Hindlimb muscle (tissue), 1 donor: ENCODE results near the gene SLC1A4. TPM values are rescaled to one million over a fixed set of nuclear protein-coding genes. Genes with fewer than 3 reads are reported as not detected.
A peak's percentile ranks its signal among the peaks of the same experiment; 100 is the strongest.
"Not testable (repeated sequence)": the region's sequence is repeated elsewhere in the genome, so short reads cannot be mapped to it uniquely, and the experiment has no call there.

Experiments used
- DNase-seq: peaks from one replicate; pipeline ENCODE4 v3.0.0-alpha.2; 2013
- polyA plus RNA-seq: library from polyadenylated mRNA; unstranded; fragments of 120-200 nt; gene quantifications from one replicate; pipeline ENCODE4 v1.2.1, GENCODE V29; 2013; ENCODE audit not compliant: insufficient read length

Gene SLC1A4
- polyA plus RNA-seq, 1 donor = 10.4 TPM

DNA sequence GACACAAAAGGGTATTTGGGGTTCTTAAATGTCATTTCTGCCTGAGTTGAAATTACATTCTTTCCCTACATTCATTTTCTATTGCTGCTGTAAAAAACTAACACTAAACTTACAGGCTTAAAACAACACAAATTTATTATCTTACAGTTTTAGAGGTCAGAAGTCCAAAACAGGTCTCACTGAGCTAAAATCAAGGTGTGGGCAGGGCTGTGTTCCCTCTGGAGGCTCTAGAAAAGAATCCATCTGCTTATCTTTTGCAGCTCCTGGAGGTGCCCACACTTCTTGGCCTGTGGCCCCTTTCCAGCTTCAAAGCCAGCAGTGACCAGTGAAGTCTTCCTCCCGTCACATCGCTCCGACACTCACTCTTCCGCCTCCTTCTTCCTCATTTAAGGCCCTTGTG, 23.2 kb upstream of the SLC1A4 start:
- no peak for DNase-seq

DNA sequence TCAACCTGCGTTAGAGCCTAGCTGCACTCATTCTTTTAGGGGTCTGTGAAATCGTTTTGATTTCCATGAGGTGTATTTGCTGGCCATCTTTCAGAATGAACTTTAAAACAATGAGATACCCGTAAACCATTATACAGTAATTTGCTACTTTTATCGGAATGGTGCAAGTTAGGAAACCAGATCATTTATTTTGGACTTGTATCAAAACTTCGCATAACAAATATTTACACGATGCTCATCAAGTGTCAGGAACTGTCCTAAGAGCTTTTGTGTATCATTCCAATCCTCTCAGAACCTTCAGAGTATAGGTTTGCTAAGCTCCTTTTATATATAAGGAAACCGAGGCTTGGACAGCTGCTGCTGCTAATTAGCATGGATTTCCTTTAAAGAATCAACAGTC, 22.4 kb upstream of the SLC1A4 start:
- DNase-seq = no peak

DNA sequence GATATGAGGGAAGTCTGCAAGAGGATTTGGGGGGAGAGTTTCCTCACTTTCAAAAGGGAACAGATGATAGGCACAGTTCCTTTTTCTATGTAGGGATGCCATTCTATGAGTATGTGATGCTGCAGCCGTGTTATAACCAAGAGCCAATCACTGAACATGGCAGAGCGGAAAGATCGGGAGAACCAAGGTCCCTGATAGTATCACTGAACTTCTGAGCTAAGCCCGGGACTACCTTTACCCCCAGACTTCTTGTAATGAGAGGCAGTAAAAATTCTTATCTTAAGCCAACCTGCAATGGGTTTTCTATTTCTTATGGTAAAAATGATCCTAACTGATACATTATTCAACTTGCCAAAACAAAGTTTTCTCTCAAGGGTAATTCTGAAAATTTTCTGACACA, 21.6 kb upstream of the SLC1A4 start:
- no peak for DNase-seq

DNA sequence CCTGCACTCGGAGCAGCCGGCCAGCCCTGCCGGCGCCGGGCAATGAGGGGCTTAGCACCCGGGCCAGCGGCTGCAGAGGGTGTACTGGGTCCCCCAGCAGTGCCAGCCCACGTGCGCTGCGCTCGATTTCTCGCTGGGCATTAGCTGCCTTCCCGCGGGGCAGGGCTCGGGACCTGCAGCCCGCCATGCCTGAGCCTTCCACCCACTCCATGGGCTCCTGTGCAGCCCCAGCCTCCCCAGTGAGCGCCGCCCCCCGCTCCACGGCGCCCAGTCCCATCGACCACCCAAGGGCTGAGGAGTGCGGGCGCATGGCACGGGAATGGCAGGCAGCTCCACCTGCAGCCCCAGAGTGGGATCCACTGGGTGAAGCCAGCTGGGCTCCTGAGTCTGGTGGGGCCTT, 20.1 kb upstream of the SLC1A4 start:
- DNase-seq = not testable (repeated sequence)

DNA sequence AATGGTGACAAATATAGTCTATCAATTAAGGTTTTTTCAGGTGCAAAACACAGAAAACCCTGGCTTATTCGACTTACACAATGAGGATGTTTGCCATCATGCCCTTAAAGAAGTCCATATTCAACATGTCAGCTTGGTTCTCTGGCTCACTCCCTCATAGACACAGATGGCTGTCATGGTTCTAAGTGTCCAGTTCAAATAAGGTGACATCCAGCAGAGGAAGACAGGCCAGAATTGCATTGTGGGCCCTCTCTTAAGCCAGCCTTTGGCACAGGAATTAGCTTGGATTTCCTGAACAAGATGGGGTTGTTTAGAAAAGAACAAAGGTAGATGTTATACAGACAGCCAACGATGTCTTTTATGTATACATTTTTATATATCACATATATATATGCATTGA, 18.7 kb upstream of the SLC1A4 start:
- no peak for DNase-seq

DNA sequence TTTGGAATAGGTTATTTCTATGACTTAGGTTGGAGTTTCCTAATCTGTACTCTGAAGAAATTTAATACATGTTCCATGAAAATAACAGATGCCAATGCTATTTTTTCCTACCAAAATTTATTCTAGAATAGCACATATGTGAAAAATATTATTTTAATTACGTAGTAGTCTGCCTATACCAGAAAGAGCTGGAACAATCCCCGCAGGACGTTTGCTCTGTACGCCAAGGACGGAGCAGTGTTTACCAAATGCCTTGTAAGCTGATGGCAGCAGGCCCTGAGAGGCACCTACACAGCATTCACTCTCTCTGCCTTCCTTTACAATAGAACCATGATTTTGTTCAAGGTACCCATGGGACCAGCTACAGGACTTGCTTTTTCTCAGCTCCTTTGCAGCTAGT, 16.8 kb upstream of the SLC1A4 start:
- DNase-seq = peak; percentile 72

DNA sequence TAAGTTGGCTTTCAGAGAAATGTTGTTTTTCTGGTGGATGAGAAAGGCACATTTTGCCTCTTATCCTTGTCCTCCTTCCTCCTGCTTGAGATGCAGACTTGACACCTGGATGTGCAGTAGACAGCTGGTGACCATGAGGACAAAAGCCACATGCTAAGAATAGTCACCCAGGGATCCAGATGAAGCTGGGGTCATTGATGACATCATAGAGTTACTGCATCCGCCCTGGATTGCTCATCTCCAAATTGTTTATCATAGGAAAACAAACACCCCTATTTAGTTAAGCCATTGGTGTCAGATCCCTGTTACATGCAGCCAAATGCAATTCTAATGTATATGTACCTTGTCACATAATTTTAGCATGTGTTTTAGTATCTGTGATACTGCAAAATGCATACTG, 16.3 kb upstream of the SLC1A4 start:
- no peak for DNase-seq

DNA sequence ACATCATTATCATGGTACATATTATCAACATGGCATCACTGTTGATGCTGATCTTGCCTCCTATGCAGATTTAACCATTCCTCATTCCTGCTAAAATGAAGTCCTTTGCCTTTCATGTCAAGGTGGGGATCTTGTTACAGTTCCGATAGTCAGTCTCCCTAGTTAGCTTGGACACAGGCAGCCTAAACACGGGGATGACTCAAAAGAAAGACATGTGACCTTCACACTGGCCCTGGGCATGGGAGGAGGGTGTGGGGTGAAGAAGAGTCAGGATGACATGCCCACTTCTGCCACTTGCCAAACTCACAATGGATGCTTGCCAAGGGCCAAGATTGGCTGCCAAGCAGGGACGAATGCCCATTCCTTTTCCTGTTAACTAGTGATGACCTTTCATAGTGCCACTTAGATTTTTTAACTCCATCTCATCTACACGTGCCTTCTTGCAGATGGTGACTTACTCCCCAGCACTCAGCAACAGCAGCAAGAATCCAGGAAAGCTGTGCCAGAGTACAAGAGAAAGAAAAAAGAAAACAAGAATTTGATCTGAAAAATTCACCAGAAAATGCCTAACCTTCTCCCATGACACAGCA, 13.9 kb upstream of the SLC1A4 start:
- no peak for DNase-seq

DNA sequence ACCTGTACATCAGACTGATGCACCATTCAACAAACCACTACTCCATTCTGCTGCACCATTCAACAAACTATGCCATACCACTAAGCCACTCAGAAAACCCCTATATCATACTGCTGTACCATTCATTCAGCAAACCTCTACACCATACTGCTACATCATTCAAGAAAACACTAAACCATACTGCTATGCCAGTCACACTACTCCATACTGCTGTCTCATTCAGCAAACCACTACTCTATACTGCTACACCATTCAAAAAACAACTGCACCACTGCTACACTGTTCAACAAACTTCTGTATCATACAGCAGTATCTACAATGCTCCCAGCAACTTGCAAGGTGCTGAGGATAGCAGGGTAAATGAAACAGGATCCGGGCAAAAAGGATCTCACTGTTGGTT, 12.9 kb upstream of the SLC1A4 start:
- no peak for DNase-seq

DNA sequence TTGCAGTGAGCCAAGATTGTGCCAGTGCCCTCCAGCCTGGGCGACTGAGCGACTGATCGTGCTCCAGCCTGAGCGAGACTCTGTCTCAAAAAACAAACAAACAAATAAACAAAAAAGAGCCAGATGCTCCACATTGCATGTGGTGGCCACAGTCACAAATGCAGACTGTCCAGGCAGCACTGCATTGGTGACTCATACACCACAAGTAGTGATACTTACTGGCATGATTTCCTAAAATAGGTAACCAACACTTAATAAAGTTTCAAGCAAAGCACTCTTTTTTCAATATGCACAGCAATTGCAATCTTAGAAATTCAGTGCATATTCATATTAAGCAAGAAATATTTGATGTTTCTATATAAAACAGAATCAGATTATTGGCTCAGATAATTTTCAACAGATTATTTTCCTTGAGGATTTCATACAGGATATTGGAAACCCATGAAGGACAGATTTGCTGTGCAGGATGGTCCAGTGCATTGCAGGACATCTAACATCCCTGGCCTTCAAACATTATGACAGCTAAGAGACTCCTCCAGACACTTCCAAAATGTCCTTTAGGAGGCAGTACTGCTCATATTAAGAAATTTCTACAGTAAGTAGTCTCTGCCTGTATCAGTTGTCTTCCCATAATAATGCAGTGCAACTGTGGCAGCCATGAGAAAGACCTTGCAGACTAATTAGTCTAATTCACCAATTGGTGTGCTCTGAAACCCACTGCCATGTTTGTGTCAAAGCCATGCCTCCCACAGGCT, 10.5 kb upstream of the SLC1A4 start:
- DNase-seq = no peak

DNA sequence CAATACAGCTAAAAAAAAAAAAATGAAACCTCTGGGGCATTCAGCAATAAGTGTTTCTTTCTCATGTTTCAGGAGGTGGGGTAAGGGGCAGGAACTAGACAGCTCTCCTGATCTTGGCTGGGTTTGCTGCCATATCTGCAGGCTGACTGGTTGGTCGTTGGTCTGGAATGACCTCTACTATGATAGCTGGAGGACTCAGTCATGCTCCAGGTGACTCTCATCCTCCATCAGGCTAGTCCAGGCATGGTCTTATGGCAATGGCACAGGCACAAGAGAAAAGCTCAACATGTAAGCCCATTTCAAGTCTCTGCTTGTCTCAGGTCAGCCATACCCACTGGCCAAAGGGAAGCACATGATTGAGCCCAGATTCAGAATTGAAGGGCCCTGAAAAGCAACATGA, 9.5 kb upstream of the SLC1A4 start:
- no peak for DNase-seq

DNA sequence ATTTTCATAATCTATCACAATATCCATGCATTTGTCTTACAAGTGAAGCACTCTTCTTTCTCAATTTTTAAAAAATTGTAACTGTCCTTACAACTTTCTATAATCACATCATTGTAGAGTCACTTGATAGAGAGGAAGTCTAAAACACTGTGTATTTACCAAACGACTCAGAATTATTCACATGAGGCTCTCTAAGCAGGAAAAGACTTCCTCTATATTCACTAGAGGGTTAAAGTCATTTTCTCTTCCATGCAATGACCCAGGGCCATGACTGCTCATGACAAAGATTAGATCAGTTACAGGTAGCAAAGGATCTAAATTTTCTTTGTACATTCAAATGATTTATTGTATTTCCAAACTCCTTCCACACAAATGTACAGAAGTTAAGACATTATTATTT, 9.0 kb upstream of the SLC1A4 start:
- no peak for DNase-seq

DNA sequence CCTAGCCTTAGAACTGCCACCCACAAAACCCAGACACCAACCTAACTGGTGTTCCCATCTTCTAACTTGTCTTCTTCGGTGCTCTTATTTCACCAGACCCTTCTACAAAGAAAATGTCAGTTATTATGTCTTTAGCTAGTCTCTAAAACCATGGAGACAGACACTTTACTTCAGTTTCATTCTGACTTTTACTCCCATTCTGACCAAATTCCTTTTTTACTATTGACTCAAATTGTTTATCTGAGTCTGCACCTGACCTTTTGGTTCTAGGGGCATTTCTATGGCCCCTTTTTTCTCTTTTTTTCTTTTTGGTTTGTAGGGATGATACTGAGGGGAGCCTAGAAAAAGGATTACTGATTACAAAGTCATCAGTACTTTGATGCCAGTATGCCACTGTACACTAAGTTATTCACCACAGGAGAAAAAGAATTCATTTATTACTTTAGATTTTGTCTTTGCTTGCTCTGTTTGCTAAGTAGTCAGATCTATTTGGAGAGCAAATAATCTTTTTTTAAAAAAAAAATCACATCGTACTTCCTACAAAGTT, 6.8 kb upstream of the SLC1A4 start:
- DNase-seq = no peak

DNA sequence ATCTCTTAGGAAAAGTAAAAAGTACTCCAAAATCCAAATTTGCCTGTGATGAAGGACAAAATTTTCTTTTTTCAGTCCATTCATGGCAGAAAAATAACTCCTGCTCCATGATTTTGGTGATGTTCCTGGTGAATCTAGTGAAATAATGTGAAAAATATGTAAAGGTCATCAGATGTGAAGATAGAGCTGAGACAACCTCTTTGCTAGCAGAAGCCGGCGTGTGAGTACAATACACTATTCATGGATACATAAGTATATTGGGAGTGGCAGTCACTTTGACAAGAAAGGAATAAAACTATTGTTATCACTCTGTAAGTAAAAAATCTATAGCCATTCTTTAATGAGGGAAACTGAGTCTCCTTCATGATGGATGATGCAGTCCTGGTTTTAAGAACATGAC, 6.3 kb upstream of the SLC1A4 start:
- DNase-seq = no peak

DNA sequence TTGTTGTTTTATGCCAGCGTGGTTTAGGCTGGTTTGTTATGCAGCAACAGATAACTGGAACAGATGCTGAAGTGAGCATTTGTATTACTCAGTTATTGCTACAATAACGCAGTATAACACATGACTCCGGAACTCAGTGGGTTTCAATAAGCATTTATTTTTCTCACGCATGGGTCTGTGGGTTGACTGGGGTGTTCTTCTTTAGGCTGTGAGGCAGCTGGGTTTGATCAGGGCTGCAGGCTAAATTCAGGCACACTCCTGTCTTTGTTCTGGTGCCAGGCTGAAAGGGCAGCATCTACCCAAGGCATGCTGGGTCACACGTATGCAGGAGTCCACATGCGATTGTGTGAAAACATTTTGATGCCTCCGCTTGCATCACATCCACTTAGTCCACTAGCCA, 3.8 kb upstream of the SLC1A4 start:
- DNase-seq = no peak

DNA sequence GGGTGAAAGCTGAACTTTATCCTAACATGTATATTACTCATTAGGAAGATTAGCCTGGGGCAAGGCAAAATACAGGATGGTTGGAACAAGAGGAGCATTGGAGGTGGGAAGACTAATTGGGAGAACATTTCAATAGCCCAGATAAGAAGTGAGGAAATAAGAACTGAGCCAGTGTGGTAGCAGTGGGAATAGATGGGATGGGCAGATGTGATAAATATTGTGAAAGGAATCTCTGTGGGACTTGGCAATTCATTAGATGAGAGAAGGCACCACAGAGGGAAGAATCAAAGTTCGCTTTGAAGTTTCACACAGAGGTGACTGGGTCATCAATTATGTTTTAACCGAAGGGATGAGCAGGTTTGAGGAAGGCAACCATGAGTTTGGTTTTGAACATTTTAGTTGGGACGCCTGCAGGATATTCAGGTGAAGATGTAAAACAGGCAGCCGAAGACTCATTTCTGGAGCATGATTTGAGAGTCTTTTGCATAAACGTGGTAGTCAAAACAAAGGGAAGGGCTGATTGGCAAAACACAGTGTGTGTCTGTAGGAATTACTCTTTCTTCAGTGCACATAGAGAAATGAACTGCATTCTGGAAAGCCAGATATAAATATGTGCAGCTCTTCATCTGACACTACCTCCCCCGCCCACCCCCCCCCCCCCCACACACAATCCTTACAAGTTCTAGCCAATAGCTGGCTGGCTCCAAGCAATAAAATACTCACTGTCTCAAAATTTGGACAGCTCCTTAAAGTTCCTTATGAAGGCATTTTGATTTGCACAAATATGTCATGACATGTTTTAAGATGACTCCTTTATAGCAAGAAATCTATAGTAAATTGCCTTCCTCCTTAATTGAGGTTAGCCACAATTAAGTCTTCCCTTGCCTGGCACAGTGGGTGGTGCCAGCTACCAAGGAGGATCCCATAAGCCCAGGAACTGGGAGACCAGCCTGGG, 1.9 kb upstream of the SLC1A4 start:
- no peak for DNase-seq

DNA sequence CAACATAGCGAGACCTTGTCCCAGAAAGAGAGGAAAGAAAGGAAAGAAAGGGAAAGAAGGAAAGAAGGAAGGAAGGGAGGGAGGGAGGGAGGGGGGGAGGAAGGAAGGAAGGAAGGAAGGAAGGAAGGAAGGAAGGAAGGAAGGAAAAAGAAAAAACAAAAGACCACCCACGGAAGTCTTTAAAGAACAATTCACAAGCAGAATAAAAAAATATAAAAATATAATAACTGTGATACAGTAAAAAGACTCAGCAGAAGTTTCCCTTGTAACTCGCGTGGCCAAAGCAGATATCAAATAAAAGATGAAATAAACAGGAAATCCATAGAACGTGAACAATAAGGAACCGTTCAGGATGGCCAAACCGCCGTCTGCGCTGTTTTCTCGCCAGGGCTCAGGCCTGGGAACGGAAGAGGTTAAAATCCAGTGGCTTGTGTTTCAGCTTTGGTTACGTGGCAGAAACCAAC, 1.2 kb upstream of the SLC1A4 start:
- DNase-seq = no peak

DNA sequence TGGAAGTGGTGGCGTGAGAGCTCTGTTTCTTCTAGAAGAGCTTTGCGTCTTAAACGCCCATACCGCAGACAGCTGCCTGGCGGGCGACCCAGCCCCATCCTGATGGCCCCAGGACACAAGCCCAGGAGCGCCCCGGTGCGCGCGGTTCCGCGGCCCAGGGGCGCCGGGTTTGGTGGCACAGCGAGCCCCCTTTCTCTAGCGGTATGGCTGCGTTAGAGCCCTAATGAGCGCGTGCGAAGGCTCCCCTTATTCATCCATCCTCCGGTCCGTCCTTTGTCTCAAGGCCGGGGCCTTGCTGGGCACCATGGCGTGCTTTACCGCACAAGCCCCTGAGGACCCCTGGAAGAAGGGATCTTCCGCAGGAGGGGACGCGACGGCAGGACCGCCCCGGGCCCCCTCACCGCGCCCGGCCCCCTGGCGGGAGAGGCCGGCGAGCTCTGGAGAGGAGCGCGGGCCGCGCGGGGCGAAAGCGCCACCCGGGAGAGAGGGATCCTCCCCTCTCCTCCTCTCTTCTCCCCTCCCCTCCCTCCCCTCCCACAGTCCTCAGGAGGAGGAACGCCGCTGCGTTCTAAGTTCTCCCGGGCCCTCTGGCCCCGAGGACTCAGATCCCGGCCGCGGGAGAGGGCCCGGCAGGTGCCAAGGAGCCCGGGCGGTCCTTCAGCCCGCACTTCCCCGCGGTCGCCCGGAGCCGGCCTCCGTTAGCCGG, 626 bp upstream of the SLC1A4 start:
- peak; percentile 80 for DNase-seq

DNA sequence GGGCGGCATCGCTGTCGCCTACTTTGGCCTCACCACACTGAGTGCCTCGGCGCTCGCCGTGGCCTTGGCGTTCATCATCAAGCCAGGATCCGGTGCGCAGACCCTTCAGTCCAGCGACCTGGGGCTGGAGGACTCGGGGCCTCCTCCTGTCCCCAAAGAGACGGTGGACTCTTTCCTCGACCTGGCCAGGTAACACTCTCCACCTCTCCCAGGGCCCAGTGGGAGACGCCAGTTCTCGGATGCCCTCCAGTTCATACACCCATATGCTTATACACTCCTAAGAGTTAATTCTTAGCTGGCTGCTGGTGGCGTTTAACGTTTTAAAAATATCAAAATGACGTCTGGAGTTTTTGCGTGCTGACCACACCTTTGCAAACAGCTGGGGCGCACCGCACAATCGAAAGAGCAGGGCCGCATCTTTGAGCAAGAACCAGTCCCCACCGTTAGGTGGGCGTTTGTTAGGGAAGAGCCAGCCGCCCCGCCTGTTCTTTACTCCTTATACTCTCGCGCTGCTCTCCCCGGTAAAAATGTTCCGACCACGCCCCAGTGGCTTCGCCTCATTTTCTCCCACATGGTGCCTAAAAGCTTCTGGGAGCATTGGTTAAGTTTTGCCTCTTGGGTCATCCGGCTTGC, 899 bp downstream of the SLC1A4 start:
- peak; percentile 46 for DNase-seq

DNA sequence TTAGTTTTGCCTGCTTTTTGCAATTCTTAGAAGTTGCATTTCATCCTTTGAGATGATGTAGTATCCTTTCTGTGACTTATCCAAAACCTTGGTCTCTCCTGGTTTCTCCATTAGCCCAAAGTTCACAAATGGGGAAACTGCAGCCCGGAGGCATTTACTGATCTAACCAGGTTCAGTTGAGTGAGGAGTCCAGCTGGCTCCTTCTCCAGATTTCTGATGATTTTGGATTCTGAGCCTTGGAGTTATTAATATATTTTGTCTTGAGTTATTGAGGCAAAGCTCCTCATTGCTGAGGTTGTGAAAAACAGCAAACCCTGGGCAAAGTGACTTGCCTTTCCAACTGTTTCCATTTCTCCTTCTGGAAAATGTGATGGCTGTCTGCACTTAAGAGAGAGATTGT, 1.7 kb downstream of the SLC1A4 start:
- DNase-seq = peak; percentile 59

DNA sequence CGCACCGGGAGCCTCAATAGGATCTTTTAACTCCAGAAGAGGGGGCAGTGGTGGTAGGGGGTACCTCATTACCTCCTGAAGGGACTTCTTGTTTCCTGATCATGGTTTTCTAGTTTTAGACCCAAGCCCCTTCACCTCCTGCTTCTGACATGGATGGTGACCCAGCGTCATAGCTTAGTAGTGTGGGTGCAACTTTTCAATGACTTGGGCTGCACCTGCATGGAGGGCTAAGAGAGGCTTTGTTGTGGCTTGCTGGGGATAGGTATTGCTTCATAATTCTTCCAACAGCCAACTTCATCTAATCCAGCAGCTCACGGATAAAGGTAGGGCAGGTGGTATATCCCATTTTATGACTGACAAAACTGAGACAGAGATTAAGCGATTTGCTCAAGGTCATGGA, 3.0 kb downstream of the SLC1A4 start:
- no peak for DNase-seq

DNA sequence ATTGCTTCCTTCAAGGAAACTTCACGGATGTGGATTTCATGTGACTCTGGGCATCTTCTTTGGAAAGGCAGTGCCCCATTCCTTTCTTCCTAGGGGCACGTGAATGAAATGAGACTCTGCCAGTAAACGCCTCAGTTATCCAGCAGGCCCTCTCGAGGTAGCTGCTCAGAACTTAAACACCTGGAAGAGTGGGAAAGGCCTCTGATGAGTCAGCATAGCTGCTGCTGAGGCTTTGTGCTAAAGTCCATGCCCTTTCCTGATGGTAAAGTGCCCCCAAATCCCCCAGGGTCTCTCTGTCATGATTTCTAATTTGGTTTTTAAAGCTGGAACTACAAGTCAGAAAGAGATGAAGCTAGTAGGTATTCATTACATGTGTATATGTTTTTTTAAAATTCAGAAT, 3.8 kb downstream of the SLC1A4 start:
- no peak for DNase-seq
